ENCODE data around the gene DNAJB14. TPM values are rescaled to one million over a fixed set of nuclear protein-coding genes. Genes with fewer than 3 reads are reported as not detected.
A peak's percentile ranks its signal among the peaks of the same experiment; 100 is the strongest.

DNAJB14 gene
- total RNA-seq, 2 experiments from 2014 or later = 66.3 to 67.4 TPM

DNA sequence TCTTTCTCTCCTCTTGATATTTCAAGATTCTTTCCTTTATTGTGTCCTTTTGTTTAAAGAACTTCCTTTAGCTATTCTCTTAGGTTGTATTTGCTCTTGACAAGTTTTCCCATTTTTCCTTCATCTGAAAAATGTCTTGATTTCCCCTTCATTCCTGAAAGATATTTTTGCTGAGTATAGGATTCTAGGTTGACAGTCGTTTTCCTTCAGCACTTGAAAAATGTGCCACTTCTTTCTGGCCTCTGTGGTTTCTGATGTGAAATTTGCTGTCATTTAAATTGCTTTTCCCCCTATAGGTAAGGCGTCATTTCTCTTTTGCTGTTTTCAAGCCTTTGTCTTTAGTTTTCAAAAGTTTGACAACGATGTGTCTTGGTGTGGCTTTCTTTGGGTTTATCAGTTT, 28.8 kb downstream of the DNAJB14 start:
- intact Hi-C loops (cut with DNase I, micrococcal nuclease) = no loop called here
- Histone ChIP-seq H3K4me1 (ENCODE audit: insufficient read depth, low read length) (peaks cover 4% of the 10 kb centered on the region), H3K4me3 (ENCODE audit: low read length) (no peak overlapping the region), H3K27ac (ENCODE audit: low read depth in 1 of 2, low read length in 2 of 2) (no peak overlapping the region), H3K9me3 (ENCODE audit: control insufficient read depth in 1 of 2, insufficient read depth in 1 of 2, low read length in 2 of 2) (peaks cover 0 to 10% of the 10 kb centered on the region in 2 experiments), H3K36me3 (ENCODE audit: insufficient read depth, low read length) (peaks cover 44% of the 10 kb centered on the region), H3K27me3 (ENCODE audit: control insufficient read depth in 1 of 2, insufficient read depth in 2 of 2, low read length in 2 of 2) (no peaks in the 10 kb centered on the region)
- CTCF ChIA-PET = no interaction called here
- DNase-seq (no peak), ATAC-seq (ENCODE audit: poor library complexity) (no peak)
- peaks cover 80% of the 10 kb centered on the region for H3K36me3 Mint-ChIP-seq (ENCODE audit: low read depth)
- H3K27me3 Mint-ChIP-seq = no peaks in the 10 kb centered on the region
- H3K4me1 Mint-ChIP-seq (ENCODE audit: low read depth) = peaks cover 35% of the 10 kb centered on the region
- H3K9me3 Mint-ChIP-seq = peaks cover 7% of the 10 kb centered on the region
- POLR2A ChIA-PET = no interaction called here
- peak overlapping the region; percentile 24 for H3K27ac Mint-ChIP-seq
- H3K4me3 Mint-ChIP-seq = no peak overlapping the region
- TF ChIP-seq, protein P1, sequence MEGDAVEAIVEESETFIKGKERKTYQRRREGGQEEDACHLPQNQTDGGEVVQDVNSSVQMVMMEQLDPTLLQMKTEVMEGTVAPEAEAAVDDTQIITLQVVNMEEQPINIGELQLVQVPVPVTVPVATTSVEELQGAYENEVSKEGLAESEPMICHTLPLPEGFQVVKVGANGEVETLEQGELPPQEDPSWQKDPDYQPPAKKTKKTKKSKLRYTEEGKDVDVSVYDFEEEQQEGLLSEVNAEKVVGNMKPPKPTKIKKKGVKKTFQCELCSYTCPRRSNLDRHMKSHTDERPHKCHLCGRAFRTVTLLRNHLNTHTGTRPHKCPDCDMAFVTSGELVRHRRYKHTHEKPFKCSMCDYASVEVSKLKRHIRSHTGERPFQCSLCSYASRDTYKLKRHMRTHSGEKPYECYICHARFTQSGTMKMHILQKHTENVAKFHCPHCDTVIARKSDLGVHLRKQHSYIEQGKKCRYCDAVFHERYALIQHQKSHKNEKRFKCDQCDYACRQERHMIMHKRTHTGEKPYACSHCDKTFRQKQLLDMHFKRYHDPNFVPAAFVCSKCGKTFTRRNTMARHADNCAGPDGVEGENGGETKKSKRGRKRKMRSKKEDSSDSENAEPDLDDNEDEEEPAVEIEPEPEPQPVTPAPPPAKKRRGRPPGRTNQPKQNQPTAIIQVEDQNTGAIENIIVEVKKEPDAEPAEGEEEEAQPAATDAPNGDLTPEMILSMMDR (IDR thresholded peaks at IDR 0.05) = no peak

DNA sequence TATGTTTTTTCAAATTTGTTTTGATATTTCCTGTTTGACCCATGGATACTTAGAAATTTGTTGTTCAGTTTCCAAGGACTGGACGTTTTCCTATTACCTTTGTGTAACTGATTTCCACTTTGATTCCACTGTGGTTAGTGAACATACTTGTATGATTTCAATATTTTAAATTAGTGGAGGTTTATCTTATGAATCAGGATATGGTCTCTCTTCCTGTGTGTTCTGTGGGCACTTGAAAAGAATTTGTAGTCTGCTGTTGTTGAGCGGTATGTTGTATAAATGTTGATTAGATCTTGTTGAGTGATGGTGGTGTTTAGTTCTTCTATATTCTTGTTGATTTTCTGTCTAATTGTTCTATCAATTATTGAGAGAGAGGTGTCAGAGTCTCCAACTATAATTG, 31.0 kb downstream of the DNAJB14 start:
- POLR2A ChIA-PET = no interaction called here
- H3K36me3 ChIP-seq (ENCODE audit: insufficient read depth, low read length) = peaks cover 35% of the 10 kb centered on the region
- H3K27ac Mint-ChIP-seq = peak overlapping the region; percentile 15
- DNase-seq (no peak), ATAC-seq (ENCODE audit: poor library complexity) (no peak)
- intact Hi-C loops (cut with DNase I, micrococcal nuclease) = no loop called here
- H3K27me3 ChIP-seq (ENCODE audit: control insufficient read depth in 1 of 2, insufficient read depth in 2 of 2, low read length in 2 of 2) = no peaks in the 10 kb centered on the region
- H3K4me1 Mint-ChIP-seq (ENCODE audit: low read depth) = peaks cover 26% of the 10 kb centered on the region
- H3K9me3 ChIP-seq (ENCODE audit: control insufficient read depth in 1 of 2, insufficient read depth in 1 of 2, low read length in 2 of 2) = peaks cover 0 to 10% of the 10 kb centered on the region in 2 experiments
- H3K4me3 Mint-ChIP-seq = no peak overlapping the region
- H3K9me3 Mint-ChIP-seq = peaks cover 7% of the 10 kb centered on the region
- no peak overlapping the region for H3K4me3 ChIP-seq (ENCODE audit: low read length)
- H3K27ac ChIP-seq (ENCODE audit: low read depth in 1 of 2, low read length in 2 of 2) = no peak overlapping the region
- peaks cover 86% of the 10 kb centered on the region for H3K36me3 Mint-ChIP-seq (ENCODE audit: low read depth)
- no peaks in the 10 kb centered on the region for H3K27me3 Mint-ChIP-seq
- CTCF ChIA-PET = no interaction called here
- H3K4me1 ChIP-seq (ENCODE audit: insufficient read depth, low read length) = peaks cover 4% of the 10 kb centered on the region
- TF ChIP-seq, protein P1 (IDR thresholded peaks at IDR 0.05) = no peak

DNA sequence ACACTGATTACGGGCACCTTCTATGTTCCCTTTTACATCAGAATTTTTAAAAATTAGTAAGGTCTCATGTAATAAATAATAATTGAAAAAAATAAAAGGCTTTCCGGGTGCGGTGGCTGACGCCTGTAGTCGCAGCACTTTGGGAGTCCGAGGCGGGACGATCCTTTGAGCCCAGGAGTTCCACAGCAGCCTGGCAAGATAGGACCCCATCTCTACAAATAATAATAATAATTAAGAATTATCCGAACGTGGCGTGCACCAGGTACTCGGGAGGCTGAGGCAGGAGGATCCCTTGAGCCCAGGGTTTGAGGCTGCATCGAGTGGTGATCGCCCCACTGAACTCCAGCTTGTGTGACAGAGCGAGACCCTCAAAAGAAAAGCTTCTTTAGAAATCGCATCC, 51.4 kb downstream of the DNAJB14 start:
- peaks cover 22% of the 10 kb centered on the region for H3K36me3 Mint-ChIP-seq (ENCODE audit: low read depth)
- Histone ChIP-seq H3K9me3 (ENCODE audit: control insufficient read depth in 1 of 2, insufficient read depth in 1 of 2, low read length in 2 of 2) (no peaks in the 10 kb centered on the region), H3K27ac (ENCODE audit: low read depth in 1 of 2, low read length in 2 of 2) (peak overlapping the region; percentile 45 to 56), H3K4me1 (ENCODE audit: insufficient read depth, low read length) (peaks cover 23% of the 10 kb centered on the region), H3K27me3 (ENCODE audit: control insufficient read depth in 1 of 2, insufficient read depth in 2 of 2, low read length in 2 of 2) (no peaks in the 10 kb centered on the region), H3K4me3 (ENCODE audit: low read length) (peak overlapping the region; percentile 61), H3K36me3 (ENCODE audit: insufficient read depth, low read length) (peaks cover 15% of the 10 kb centered on the region)
- ATAC-seq (ENCODE audit: poor library complexity) = no peak
- peak overlapping the region; percentile 99 for H3K4me3 Mint-ChIP-seq
- POLR2A ChIA-PET = interaction anchor here (0.7 to 2.7 kb wide), 18 partner anchors 10 to 900 kb away, joined by 3 to 109 read pairs (median 6); partner anchors contain the start of genes ADH5, DAPP1, DNAJB14 and H2AZ1
- H3K9me3 Mint-ChIP-seq = no peaks in the 10 kb centered on the region
- CTCF ChIA-PET = interaction anchor here (1.2 to 1.9 kb wide), 6 partner anchors 13 to 900 kb away, joined by 3 to 9 read pairs (median 5); partner anchors contain the start of genes DNAJB14, METAP1 and TRMT10A
- TF ChIP-seq, protein P1 (IDR thresholded peaks at IDR 0.05) = no peak
- intact Hi-C loops (cut with DNase I, micrococcal nuclease) = loop anchor here (1.0 to 10.0 kb wide), 8 partner anchors 52 to 1750 kb away; partner anchors contain the start of genes ADH5 (in 1 of the 2), DAPP1 (in 1 of the 2), DNAJB14 (in 1 of the 2) and EIF4E (in 1 of the 2)
- no peaks in the 10 kb centered on the region for H3K27me3 Mint-ChIP-seq
- H3K27ac Mint-ChIP-seq = peak overlapping the region; percentile 96
- DNase-seq = no peak
- peaks cover 49% of the 10 kb centered on the region for H3K4me1 Mint-ChIP-seq (ENCODE audit: low read depth)

All from CD4-positive, alpha-beta T cell (primary cell).